Measurements from ENCODE around the gene STC2.

DNA sequence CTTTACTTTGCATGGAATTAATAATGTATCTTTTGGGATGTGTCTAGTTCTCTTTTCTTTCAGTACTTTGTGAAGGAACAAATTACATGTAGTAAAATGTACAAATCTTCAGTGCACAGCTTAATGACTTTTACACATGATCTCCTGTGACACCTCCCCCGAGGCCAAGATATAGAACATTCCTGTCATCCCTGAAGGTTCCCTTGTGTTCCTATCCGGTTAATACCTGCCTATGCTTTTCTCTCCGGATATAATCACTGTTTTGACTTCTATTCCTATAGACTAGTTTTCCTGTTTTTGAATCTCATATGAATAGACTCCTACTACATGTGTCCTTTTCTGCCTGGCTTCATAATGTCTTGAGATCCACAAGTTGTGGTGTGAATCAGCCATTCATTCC, 21.5 kb downstream of the STC2 start:
- TF ChIP-seq CTCF (IDR thresholded peaks at IDR 0.05): no peak
- no peak for TF ChIP-seq POLR2A (IDR thresholded peaks at IDR 0.05)

Measured in sigmoid colon (tissue), 3 donors.